A673 (cell line): ENCODE data around the gene AATF. TPM values are rescaled to one million over a fixed set of nuclear protein-coding genes. Genes with fewer than 3 reads are reported as not detected.

Experiments used
- BruUV-seq: library from RNA; stranded (reverse); fragments of 400-500 nt; replicated peaks from 2 replicates; lab custom pipeline; 2021; lab: Mats Ljungman, UMichigan
- CTCF ChIA-PET: fragments of 300-600 bp; sonication (Branson Sonifier 250); formaldehyde crosslinking; loops from one replicate; lab custom pipeline; 2022; ENCODE audit warnings: antibody characterized with exemption; lab: Charles Lee
- POLR2A ChIA-PET: fragments of 300-600 bp; sonication (Branson Sonifier 250); formaldehyde crosslinking; loops from one replicate; lab custom pipeline; 2022; ENCODE audit warnings: antibody characterized with exemption; ENCODE audit not compliant: low non-redundant PET; lab: Charles Lee
- DNase-seq: peaks from one replicate; pipeline ENCODE4 v3.0.0-alpha.2; 2015; ENCODE audit warnings: low spot score
- H3K27ac ChIP-seq: fragments of 200-600 bp; sonication (generic); 2 replicates; pipeline ENCODE4 v1.5.1; 2016; ENCODE audit warnings: mixed run types, low read depth, mild to moderate bottlenecking, mixed read lengths, antibody characterized with exemption, low read length; ENCODE audit not compliant: poor library complexity, severe bottlenecking
- H3K27me3 ChIP-seq: fragments of 200-600 bp; sonication (generic); replicated peaks from 2 replicates; pipeline ENCODE4 v1.6.1; 2017; ENCODE audit warnings: mixed run types, low read depth, mild to moderate bottlenecking, mixed read lengths, antibody characterized with exemption, low read length; ENCODE audit not compliant: insufficient read depth, poor library complexity
- H3K36me3 ChIP-seq: fragments of 200-600 bp; sonication (generic); 2 replicates; pipeline ENCODE4 v1.6.1; 2016; ENCODE audit warnings: mixed run types, mild to moderate bottlenecking, mixed read lengths, antibody characterized with exemption, low read length; ENCODE audit not compliant: insufficient read depth, poor library complexity, severe bottlenecking
- H3K4me1 ChIP-seq: fragments of 200-600 bp; sonication (generic); 2 replicates; pipeline ENCODE4 v1.6.1; 2017; ENCODE audit warnings: mixed run types, mild to moderate bottlenecking, mixed read lengths, antibody characterized with exemption, low read length; ENCODE audit not compliant: insufficient read depth, poor library complexity, severe bottlenecking
- H3K4me3 ChIP-seq: fragments of 200-600 bp; sonication (generic); 2 replicates; pipeline ENCODE4 v1.5.1; 2016; ENCODE audit warnings: low read depth, mixed run types, mild to moderate bottlenecking, mixed read lengths, low read length; ENCODE audit not compliant: poor library complexity, severe bottlenecking
- H3K9me3 ChIP-seq: fragments of 200-600 bp; sonication (generic); 2 replicates; pipeline ENCODE4 v1.6.1; 2016; ENCODE audit warnings: mixed run types, low read depth, mild to moderate bottlenecking, mixed read lengths, antibody characterized with exemption, low read length; ENCODE audit not compliant: poor library complexity, severe bottlenecking
- CTCF ChIP-seq: fragments of 300-800, 200-600 bp; sonication (generic); conservative IDR thresholded peaks from 2 replicates; pipeline ENCODE4 v1.5.1; 2017; ENCODE audit warnings: low read depth, mild to moderate bottlenecking, antibody characterized with exemption, low read length, moderate library complexity, mixed read lengths
- EZH2 ChIP-seq: fragments of 200-600 bp; sonication (generic); IDR thresholded peaks from 2 replicates; pipeline ENCODE4 v1.6.1; 2017; ENCODE audit warnings: borderline replicate concordance, low read depth, mild to moderate bottlenecking, mixed read lengths, antibody characterized with exemption, low read length; ENCODE audit not compliant: poor library complexity, severe bottlenecking
- intact Hi-C: fragments of 100-400 bp; cut with micrococcal nuclease; formaldehyde crosslinking; loops from one replicate; pipeline ENCODE4 v1.10.0; 2022; ENCODE audit not compliant: unreplicated experiment
- total RNA-seq: library from RNA; stranded (reverse); gene quantifications from 2 replicates; pipeline ENCODE4 v1.2.3, GENCODE V29; 2021

The AATF gene
- total RNA-seq, 1 experiment from 2014 or later: 51.3 TPM

DNA sequence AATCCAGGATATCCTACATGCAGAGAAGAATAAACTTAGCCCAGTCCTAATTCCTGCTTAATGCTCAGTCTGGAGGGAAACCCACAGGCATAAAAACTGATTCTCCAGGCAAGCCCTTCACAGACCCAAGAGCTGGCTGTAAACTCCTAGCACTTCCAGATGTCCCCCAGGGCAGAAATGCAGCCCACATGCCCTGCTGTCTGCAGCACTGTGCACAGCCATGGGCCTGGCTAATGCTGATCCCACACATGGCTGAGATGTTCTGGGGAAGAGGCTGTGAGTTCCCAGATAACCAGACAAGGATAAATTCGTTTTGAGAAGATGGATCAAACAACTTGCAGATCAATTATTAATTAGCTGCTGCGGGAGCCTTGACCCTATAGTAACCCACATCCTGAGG, 148.4 kb downstream of the AATF start:
- Histone ChIP-seq H3K36me3 (peaks cover 14% of the 10 kb centered on the region), H3K27me3 (no peaks in the 10 kb centered on the region), H3K4me3 (no peak overlapping the region), H3K27ac (no peak overlapping the region), H3K4me1 (no peaks in the 10 kb centered on the region), H3K9me3 (no peaks in the 10 kb centered on the region)
- CTCF ChIA-PET: no interaction called here
- intact Hi-C loops: no loop called here
- no peak for TF ChIP-seq EZH2
- no peak for TF ChIP-seq CTCF
- DNase-seq: no peak
- no TSS peak for BruUV-seq
- POLR2A ChIA-PET: no interaction called here

DNA sequence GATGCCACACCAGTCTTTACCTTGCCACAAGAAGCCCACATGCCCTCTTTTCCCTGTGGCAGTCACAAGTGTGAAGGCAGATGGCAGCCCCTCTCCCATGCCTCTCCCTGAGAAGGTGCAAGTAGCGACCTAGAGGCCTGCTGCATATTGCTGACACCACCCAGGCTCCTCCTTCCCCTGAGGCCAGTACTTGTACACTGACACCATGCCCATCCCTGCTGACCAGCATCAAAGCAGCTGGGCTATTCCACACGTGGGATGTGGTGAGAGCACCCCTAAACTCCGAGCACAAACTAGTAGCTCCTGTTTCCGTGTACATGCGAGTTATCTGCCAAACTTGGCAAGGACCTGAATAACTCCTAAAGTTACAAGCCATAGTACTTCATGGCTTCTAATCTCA, 149.4 kb downstream of the AATF start:
- intact Hi-C loops: no loop called here
- Histone ChIP-seq H3K9me3 (no peaks in the 10 kb centered on the region), H3K36me3 (peaks cover 14% of the 10 kb centered on the region), H3K27me3 (no peaks in the 10 kb centered on the region), H3K4me1 (no peaks in the 10 kb centered on the region), H3K4me3 (no peak overlapping the region), H3K27ac (no peak overlapping the region)
- CTCF ChIA-PET: no interaction called here
- no peak for DNase-seq
- BruUV-seq: no TSS peak
- no peak for TF ChIP-seq CTCF
- TF ChIP-seq EZH2: no peak
- POLR2A ChIA-PET: no interaction called here

- Histone ChIP-seq H3K36me3 (peaks cover 14% of the 10 kb centered on the region), H3K4me1 (no peaks in the 10 kb centered on the region), H3K27me3 (no peaks in the 10 kb centered on the region), H3K27ac (no peak overlapping the region), H3K4me3 (no peak overlapping the region), H3K9me3 (no peaks in the 10 kb centered on the region)
- TF ChIP-seq CTCF: no peak
- TF ChIP-seq EZH2: no peak
- ChIA-PET CTCF (interaction anchor here (0.6 kb wide), 1 partner anchor 496 kb away, joined by 12 read pairs; no protein-coding TSS in a partner anchor), POLR2A (no interaction called here)
- no peak for DNase-seq
- intact Hi-C loops: no loop called here
- no TSS peak for BruUV-seq
Observed at GRCh38 chr17:37098910-37099664, 150.3 kb downstream of the AATF start.
